ENCODE measurements around the gene FNDC8. TPM values are rescaled to one million over a fixed set of nuclear protein-coding genes. Genes with fewer than 3 reads are reported as not detected.

FNDC8 gene
- total RNA-seq, 1 donor from 2014 or later = not detected

DNA sequence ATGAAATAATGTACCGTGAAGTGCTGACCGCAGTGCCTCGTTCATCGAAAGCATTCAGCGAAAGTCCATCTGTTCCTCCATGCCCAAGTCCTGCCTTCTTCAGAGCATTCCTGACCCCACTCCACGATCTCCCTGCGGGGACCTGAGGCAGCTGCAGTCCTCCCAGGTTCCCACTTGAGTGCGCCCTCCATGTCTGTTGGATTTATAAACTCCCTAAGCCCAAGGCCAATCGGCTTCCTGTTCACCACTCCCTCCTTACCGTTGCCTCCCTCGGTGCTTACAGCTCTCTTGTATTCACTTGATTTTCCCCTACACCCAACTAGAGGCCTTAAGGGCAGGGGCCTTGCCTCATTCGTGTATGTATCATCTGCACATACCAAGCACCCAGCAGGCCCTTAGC lies 4.6 kb upstream of the FNDC8 start:
- FAIRE-seq = no peak
- no peaks in the 10 kb centered on the region for H3K36me3 ChIP-seq (ENCODE audit: control insufficient read depth, insufficient read depth, low read length)

DNA sequence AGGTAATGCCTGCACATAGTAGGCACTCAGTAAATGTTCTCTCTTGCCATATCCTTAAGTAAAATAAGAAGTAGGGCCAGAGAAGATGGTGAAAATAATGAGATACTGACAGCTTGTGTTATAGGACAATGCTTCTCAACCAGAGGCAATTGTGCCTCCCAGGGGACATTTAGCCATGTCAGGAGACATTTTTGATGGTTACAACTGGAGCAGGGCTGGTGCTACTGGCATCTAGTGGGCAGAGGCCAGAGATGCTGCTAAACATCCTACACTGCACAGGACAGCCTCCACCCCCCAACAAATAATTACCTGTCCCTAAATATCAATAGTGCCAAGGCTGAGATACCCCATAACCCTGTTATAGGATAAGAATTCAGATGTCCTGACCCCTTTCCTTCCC lies 3.4 kb upstream of the FNDC8 start:
- no peaks in the 10 kb centered on the region for H3K36me3 ChIP-seq (ENCODE audit: control insufficient read depth, insufficient read depth, low read length)
- FAIRE-seq (no peak), DNase-seq (ENCODE audit: low read depth) (peak; percentile 34)

More for the DNA sequence above, 4.6 kb upstream of the FNDC8 start:
- TF ChIP-seq, protein P1, sequence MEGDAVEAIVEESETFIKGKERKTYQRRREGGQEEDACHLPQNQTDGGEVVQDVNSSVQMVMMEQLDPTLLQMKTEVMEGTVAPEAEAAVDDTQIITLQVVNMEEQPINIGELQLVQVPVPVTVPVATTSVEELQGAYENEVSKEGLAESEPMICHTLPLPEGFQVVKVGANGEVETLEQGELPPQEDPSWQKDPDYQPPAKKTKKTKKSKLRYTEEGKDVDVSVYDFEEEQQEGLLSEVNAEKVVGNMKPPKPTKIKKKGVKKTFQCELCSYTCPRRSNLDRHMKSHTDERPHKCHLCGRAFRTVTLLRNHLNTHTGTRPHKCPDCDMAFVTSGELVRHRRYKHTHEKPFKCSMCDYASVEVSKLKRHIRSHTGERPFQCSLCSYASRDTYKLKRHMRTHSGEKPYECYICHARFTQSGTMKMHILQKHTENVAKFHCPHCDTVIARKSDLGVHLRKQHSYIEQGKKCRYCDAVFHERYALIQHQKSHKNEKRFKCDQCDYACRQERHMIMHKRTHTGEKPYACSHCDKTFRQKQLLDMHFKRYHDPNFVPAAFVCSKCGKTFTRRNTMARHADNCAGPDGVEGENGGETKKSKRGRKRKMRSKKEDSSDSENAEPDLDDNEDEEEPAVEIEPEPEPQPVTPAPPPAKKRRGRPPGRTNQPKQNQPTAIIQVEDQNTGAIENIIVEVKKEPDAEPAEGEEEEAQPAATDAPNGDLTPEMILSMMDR (IDR thresholded peaks at IDR 0.05; ENCODE audit: insufficient read depth, low read length, severe bottlenecking) = no peak
- no peak for DNase-seq (ENCODE audit: low read depth)
- H3K4me3 ChIP-seq (ENCODE audit: low read depth, low read length) = no peak overlapping the region
- H3K27me3 ChIP-seq (ENCODE audit: control insufficient read depth, insufficient read depth, low read length) = peaks cover 2% of the 10 kb centered on the region

DNA sequence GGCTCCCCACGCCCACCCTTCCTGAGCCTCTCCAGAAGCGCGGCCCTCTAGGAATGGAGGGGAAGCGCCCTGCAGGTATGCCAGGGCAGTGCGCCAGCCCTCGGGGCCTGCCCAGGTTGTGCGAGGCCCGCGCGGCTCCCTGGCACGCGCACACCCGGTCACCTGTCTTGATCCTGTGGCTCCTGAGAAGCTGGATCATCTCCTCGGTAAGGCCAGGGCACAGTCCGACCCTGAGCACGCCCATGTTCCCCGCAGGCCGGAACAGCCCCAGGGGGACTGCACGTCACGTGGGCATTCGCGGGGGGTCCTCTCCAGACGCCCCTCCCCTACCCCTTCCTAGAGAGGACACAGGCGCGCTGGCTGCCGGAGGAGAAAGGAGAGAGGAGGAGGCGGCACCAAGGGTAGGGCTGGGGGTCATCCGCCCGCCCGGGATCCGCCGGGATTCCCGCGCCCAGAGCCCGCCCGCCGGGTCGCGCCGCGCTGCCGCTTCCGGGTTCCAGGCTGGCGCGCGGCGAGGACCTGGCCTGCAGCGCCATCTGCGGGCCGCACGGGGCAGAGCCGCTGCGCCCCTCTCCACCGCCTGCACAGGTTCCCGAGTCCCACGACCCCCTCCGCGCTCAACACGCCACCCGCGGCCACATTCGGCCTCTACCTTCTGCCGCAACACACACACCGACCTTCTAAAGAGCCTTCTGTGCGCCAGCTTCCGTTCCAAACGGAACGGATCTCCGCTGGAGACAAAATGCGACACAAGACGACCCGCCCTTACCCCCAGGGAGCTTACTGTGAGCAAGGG lies 1.8 kb upstream of the FNDC8 start, which contains the start of gene RAD51D:
Gene RAD51D (minus strand): TSS at position 491 of the 796 bp plus-strand sequence. CDS start 247 bp downstream, at position 244.
- peak; percentile 27 for DNase-seq (ENCODE audit: low read depth)
- FAIRE-seq = no peak
- H3K36me3 ChIP-seq (ENCODE audit: control insufficient read depth, insufficient read depth, low read length) = no peaks in the 10 kb centered on the region
- peaks cover 2% of the 10 kb centered on the region for H3K27me3 ChIP-seq (ENCODE audit: control insufficient read depth, insufficient read depth, low read length)
- TF ChIP-seq, protein P1 (IDR thresholded peaks at IDR 0.05; ENCODE audit: insufficient read depth, low read length, severe bottlenecking) = peak; percentile 86
- peak within 1 kb of the TSS; percentile 65 for H3K4me3 ChIP-seq (ENCODE audit: low read depth, low read length)

More for the DNA sequence above, 3.4 kb upstream of the FNDC8 start:
- TF ChIP-seq, protein P1 (IDR thresholded peaks at IDR 0.05; ENCODE audit: insufficient read depth, low read length, severe bottlenecking) = peak; percentile 64
- Histone ChIP-seq H3K4me3 (ENCODE audit: low read depth, low read length) (no peak overlapping the region), H3K27me3 (ENCODE audit: control insufficient read depth, insufficient read depth, low read length) (peaks cover 2% of the 10 kb centered on the region)

DNA sequence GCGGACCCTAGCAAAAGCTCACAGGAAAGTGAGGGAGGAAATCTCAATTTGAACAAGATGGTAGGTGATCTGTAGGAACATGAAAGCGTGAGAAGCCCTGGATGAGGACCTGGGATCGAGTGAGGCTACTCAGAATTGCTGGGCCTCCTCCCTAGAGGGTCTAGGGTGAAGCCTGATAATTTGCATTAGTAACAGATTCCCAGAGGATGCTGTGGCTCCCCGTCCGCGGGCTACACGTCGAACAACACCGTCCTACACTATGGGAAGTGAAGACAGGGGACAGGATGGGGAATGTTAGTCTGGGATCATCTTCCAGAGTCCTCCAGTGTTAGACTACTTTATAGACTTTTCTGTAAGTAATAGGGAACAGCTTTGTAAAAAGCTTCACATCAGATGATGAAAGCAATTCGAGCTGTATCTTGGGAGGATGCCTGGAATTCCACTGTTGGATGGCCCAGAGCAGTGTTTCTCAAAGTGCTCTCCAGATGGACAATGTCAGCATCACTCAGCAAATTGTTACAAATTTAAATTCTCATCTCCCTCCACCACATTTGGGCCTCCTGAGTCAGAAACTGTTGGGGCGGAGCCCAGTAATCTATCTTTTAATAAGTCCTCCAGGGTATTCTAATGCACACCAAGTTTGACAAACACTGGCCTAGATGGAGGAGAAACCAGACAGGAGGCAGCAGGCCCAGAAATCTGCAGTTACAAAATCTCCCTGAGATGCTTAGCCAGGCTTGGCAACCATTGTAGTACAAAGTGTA lies 6.5 kb downstream of the FNDC8 start:
- FAIRE-seq = peak; percentile 79
- no peaks in the 10 kb centered on the region for H3K27me3 ChIP-seq (ENCODE audit: control insufficient read depth, insufficient read depth, low read length)
- TF ChIP-seq, protein P1 (IDR thresholded peaks at IDR 0.05; ENCODE audit: insufficient read depth, low read length, severe bottlenecking) = no peak
- peaks cover 8% of the 10 kb centered on the region for H3K36me3 ChIP-seq (ENCODE audit: control insufficient read depth, insufficient read depth, low read length)
- no peak for DNase-seq (ENCODE audit: low read depth)
- H3K4me3 ChIP-seq (ENCODE audit: low read depth, low read length) = no peak overlapping the region

DNA sequence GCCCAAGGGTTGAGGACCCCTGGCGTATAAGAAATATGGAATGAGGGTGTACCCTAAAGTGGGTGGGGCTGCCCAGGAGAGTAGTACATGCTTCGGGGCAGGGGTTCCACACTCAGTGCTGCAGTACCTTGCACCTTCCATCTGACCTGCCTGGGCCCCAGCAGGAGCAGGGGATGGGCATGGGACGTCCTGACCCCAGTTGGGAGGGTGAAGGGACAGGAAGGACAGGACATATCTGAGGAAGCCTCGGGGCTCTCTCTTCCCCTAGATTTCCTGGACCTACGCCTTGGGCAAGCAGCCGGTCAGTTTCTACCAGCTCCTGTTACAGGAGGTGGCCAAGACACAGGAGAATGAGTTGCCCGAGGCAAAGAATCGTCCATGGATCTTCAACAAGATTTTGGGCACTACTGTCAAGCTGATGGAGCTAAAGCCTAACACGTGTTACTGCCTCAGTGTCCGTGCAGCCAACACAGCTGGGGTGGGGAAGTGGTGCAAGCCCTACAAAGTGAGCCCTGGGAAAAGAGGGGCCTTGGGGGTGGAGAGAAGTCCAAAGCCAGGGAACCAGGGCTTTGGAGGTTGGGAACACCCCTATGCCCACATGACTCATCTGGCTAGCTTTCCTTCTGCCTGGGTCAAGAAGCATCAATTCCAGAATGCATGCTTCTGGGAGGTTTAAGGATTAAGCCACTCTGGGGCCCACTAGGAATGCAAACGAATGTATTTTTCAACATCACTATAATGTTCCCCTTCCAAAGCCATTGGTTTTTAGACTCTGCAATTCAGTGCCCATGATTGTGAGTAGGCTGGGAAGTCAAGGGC lies 7.9 kb downstream of the FNDC8 start:
- DNase-seq (ENCODE audit: low read depth) (no peak), FAIRE-seq (no peak)
- TF ChIP-seq, protein P1 (IDR thresholded peaks at IDR 0.05; ENCODE audit: insufficient read depth, low read length, severe bottlenecking) = no peak
- no peaks in the 10 kb centered on the region for H3K27me3 ChIP-seq (ENCODE audit: control insufficient read depth, insufficient read depth, low read length)
- peaks cover 18% of the 10 kb centered on the region for H3K36me3 ChIP-seq (ENCODE audit: control insufficient read depth, insufficient read depth, low read length)
- no peak overlapping the region for H3K4me3 ChIP-seq (ENCODE audit: low read depth, low read length)

Data from bronchial epithelial cell (primary cell).